Peyer's patch (tissue), 4 donors: ENCODE measurements around the gene FBLN5.

ENCODE experiments used
- CTCF ChIP-seq, 6 experiments: fragments of 450-650 bp in 4 of 6; fragments of 200-600 bp in 2 of 6; sonication (generic) in 1 of 6; IDR thresholded peaks; one replicate each; pipeline ENCODE4 v1.5.1; 2017 to 2019; ENCODE audit warnings: antibody characterized with exemption in 6 of 6, mild to moderate bottlenecking in 3 of 6, moderate library complexity in 1 of 6
- POLR2A ChIP-seq, 2 donors: fragments of 450-650 bp; IDR thresholded peaks; one replicate each; pipeline ENCODE4 v1.5.1; 2017; ENCODE audit warnings: antibody characterized with exemption in 2 of 2, mild to moderate bottlenecking in 2 of 2, moderate library complexity in 2 of 2

- TF ChIP-seq POLR2A (IDR thresholded peaks at IDR 0.05) (no peak), CTCF (IDR thresholded peaks at IDR 0.05) (no peak)
Observed at GRCh38 chr14:91955168-91955567, 7.7 kb upstream of the FBLN5 start.
